Right lobe of liver (tissue), 6 donors: ENCODE measurements around the gene NOBOX. TPM values are rescaled to one million over a fixed set of nuclear protein-coding genes. Genes with fewer than 3 reads are reported as not detected.

Experiments used
- ATAC-seq, 4 donors: fragments of 200-7000 bp; cut with Tn5 transposase; one replicate each; pipeline ENCODE4 v1.9.1; 2020; ENCODE audit warnings: mild to moderate bottlenecking in 4 of 4, moderate library complexity in 4 of 4
- DNase-seq, 3 donors: peaks; one replicate each; pipeline ENCODE4 v3.0.0-alpha.2; 2020
- H3K27ac ChIP-seq, 3 donors: fragments of 200-600 bp; one replicate each; pipeline ENCODE4 v1.8.0; 2022
- H3K27me3 ChIP-seq, 2 donors: fragments of 200-600 bp; one replicate each; pipeline ENCODE4 v1.8.0; 2022
- H3K36me3 ChIP-seq, 4 donors: fragments of 200-600 bp; sonication (generic) in 1 of 4; one replicate each; pipeline versions ENCODE4 v1.5.1 to v1.8.0; 2017 to 2022; ENCODE audit warnings: control low read depth in 1 of 4
- H3K4me1 ChIP-seq, 4 donors: fragments of 200-600 bp; sonication (generic) in 1 of 4; one replicate each; pipeline versions ENCODE4 v1.5.1 to v1.8.0; 2017 to 2022; ENCODE audit warnings: control low read depth in 1 of 4
- H3K4me3 ChIP-seq, 3 donors: fragments of 200-600 bp; one replicate each; pipeline ENCODE4 v1.8.0; 2022
- H3K9me3 ChIP-seq, 4 donors: fragments of 200-600 bp; sonication (generic) in 1 of 4; one replicate each; pipeline versions ENCODE4 v1.5.1 to v1.8.0; 2017 to 2022; ENCODE audit warnings: control low read depth in 1 of 4
- CTCF ChIP-seq, 4 donors: fragments of 200-600 bp in 3 of 4; fragments of 450-650 bp in 1 of 4; IDR thresholded peaks; one replicate each; pipeline versions ENCODE4 v1.5.1 to v1.8.0; 2016 to 2022; ENCODE audit warnings: antibody characterized with exemption in 4 of 4, mild to moderate bottlenecking in 2 of 4
- POLR2A ChIP-seq: fragments of 450-650 bp; IDR thresholded peaks from one replicate; pipeline ENCODE4 v1.6.1; 2017; ENCODE audit warnings: antibody characterized with exemption, mild to moderate bottlenecking
- WGBS: methylation state at CpG from one replicate; pipeline ENCODE4 v1.1.6; 2018; ENCODE audit warnings: low coverage, low lambda C conversion rate; ENCODE audit not compliant: insufficient coverage; ENCODE audit errors: missing lambda C conversion rate; 5-methylcytosine and 5-hydroxymethylcytosine counted together
- intact Hi-C, 2 donors: fragments of 100-400 bp; cut with DNase I; formaldehyde crosslinking; loops; one replicate each; pipeline versions ENCODE4 v1.11.2 to v1.14.1; 2022
- total RNA-seq, 6 experiments: library from RNA; depleted of rRNA in 2 of 6; stranded (reverse); fragments of >200 nt in 2 of 6; fragmentation: NEBNext Ultra II Directional in 3 of 6; extraction: Animal tissue kit (Norgen Biotek cat#: 25700) in 3 of 6; gene quantifications; one replicate each; pipeline versions ENCODE4 v1.1.0 to v1.2.4, GENCODE V29; 2016 to 2023
- donor health status: DM: no; HTN: yes; CAD: no.
- donor health status: DM: no; HTN: no; CAD: no.
- donor health status: DM: no; HTN: no; CAD: no.
- donor health status: DM: no; HTN: yes; CAD: no.
- donor health status: DM: no; HTN: yes; CAD: no.

Gene NOBOX
- total RNA-seq, 6 experiments from 2014 or later: not detected

- no peak overlapping the region for H3K4me3 ChIP-seq
- H3K9me3 ChIP-seq: no peaks in the 10 kb centered on the region
- no peaks in the 10 kb centered on the region for H3K4me1 ChIP-seq
- ATAC-seq: no peak
- H3K36me3 ChIP-seq: no peaks in the 10 kb centered on the region
- TF ChIP-seq CTCF (IDR thresholded peaks at IDR 0.05) (no peak), POLR2A (no peak)
- 62% methylated on average over 3 of the region's 6 CpGs for WGBS
- no peak for DNase-seq
- H3K27ac ChIP-seq: no peak overlapping the region
- intact Hi-C loops: no loop called here
- no peaks in the 10 kb centered on the region for H3K27me3 ChIP-seq
Observed at GRCh38 chr7:144398911-144399310, 4.6 kb downstream of the NOBOX start.

- TF ChIP-seq CTCF (IDR thresholded peaks at IDR 0.05) (no peak), POLR2A (no peak)
- no peaks in the 10 kb centered on the region for H3K4me1 ChIP-seq
- H3K27ac ChIP-seq: no peak overlapping the region
- H3K4me3 ChIP-seq: no peak overlapping the region
- no peaks in the 10 kb centered on the region for H3K36me3 ChIP-seq
- no peaks in the 10 kb centered on the region for H3K9me3 ChIP-seq
- ATAC-seq (no peak), DNase-seq (no peak)
- H3K27me3 ChIP-seq: no peaks in the 10 kb centered on the region
- WGBS: 77% methylated on average over 5 of the region's 9 CpGs
- intact Hi-C loops: no loop called here
Observed at GRCh38 chr7:144398291-144398690, 5.2 kb downstream of the NOBOX start.

- 78% methylated on average over 3 of the region's 4 CpGs for WGBS
- Histone ChIP-seq H3K4me1 (no peaks in the 10 kb centered on the region), H3K27me3 (no peaks in the 10 kb centered on the region), H3K4me3 (no peak overlapping the region), H3K27ac (no peak overlapping the region), H3K36me3 (no peaks in the 10 kb centered on the region), H3K9me3 (no peaks in the 10 kb centered on the region)
- intact Hi-C loops: no loop called here
- ATAC-seq: peak in 3 of 4 donors; percentile 6 to 42 (median 37)
- no peak for DNase-seq
- no peak for TF ChIP-seq CTCF (IDR thresholded peaks at IDR 0.05)
- no peak for TF ChIP-seq POLR2A
Observed at GRCh38 chr7:144397086-144397485, 6.4 kb downstream of the NOBOX start.

GRCh38 chr7:144391823-144392255, 11.7 kb downstream of the NOBOX start:
- no peak overlapping the region for H3K4me3 ChIP-seq
- TF ChIP-seq POLR2A (no peak), CTCF (IDR thresholded peaks at IDR 0.05) (peak; percentile 63 to 81 (median 66))
- intact Hi-C loops: no loop called here
- no peaks in the 10 kb centered on the region for H3K27me3 ChIP-seq
- H3K4me1 ChIP-seq: no peaks in the 10 kb centered on the region
- 0% methylated on average over 8 of the region's 8 CpGs for WGBS
- no peaks in the 10 kb centered on the region for H3K36me3 ChIP-seq
- H3K9me3 ChIP-seq: no peaks in the 10 kb centered on the region
- ATAC-seq (peak; percentile 90 to 92 (median 91)), DNase-seq (no peak)
- no peak overlapping the region for H3K27ac ChIP-seq

GRCh38 chr7:144391014-144391413, 12.5 kb downstream of the NOBOX start:
- 96% methylated on average over 4 of the region's 4 CpGs for WGBS
- no peak overlapping the region for H3K27ac ChIP-seq

More at GRCh38 chr7:144391014-144391413, 12.5 kb downstream of the NOBOX start:
- Histone ChIP-seq H3K9me3 (no peaks in the 10 kb centered on the region), H3K4me3 (no peak overlapping the region), H3K4me1 (no peaks in the 10 kb centered on the region), H3K36me3 (no peaks in the 10 kb centered on the region), H3K27me3 (no peaks in the 10 kb centered on the region)
- ATAC-seq: no peak
- intact Hi-C loops: no loop called here
- no peak for DNase-seq
- TF ChIP-seq CTCF (IDR thresholded peaks at IDR 0.05) (no peak), POLR2A (no peak)
